Measurements from ENCODE around the gene FGF3. TPM values are rescaled to one million over a fixed set of nuclear protein-coding genes. Genes with fewer than 3 reads are reported as not detected.

FGF3 gene
- total and polyA plus RNA-seq, 11 donors, result not detected

GRCh38 chr11:69804769-69805508, 14.3 kb downstream of the FGF3 start:
- Histone ChIP-seq H3K27ac (peak overlapping the region in 3 of 12 donors; percentile 19 to 33 (median 22)), H3K4me3 (no peak overlapping the region), H3K9me3 (no peaks in the 10 kb centered on the region), H3K36me3 (no peaks in the 10 kb centered on the region), H3K27me3 (peaks cover 0 to 16% (median 0%) of the 10 kb centered on the region in 9 donors), H3K4me1 (peaks cover 0 to 13% (median 0%) of the 10 kb centered on the region in 12 donors)
- intact Hi-C loops (cut with DNase I), result loop anchor here in 4 of 10 donors (5.0 kb wide), 1 partner anchor 118 kb away; no protein-coding TSS in a partner anchor
- DNase-seq (peak in 4 of 5 donors; percentile 25 to 82 (median 53)), ATAC-seq (peak; percentile 79 to 95 (median 90))
- 65 to 71% (median 69%) methylated on average over 13 to 19 of the region's 19 CpGs for WGBS, 4 donors
- TF ChIP-seq POLR2A (IDR thresholded peaks at IDR 0.05), result no peak
- TF ChIP-seq, protein P1, sequence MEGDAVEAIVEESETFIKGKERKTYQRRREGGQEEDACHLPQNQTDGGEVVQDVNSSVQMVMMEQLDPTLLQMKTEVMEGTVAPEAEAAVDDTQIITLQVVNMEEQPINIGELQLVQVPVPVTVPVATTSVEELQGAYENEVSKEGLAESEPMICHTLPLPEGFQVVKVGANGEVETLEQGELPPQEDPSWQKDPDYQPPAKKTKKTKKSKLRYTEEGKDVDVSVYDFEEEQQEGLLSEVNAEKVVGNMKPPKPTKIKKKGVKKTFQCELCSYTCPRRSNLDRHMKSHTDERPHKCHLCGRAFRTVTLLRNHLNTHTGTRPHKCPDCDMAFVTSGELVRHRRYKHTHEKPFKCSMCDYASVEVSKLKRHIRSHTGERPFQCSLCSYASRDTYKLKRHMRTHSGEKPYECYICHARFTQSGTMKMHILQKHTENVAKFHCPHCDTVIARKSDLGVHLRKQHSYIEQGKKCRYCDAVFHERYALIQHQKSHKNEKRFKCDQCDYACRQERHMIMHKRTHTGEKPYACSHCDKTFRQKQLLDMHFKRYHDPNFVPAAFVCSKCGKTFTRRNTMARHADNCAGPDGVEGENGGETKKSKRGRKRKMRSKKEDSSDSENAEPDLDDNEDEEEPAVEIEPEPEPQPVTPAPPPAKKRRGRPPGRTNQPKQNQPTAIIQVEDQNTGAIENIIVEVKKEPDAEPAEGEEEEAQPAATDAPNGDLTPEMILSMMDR (IDR thresholded peaks at IDR 0.05), result no peak

DNA sequence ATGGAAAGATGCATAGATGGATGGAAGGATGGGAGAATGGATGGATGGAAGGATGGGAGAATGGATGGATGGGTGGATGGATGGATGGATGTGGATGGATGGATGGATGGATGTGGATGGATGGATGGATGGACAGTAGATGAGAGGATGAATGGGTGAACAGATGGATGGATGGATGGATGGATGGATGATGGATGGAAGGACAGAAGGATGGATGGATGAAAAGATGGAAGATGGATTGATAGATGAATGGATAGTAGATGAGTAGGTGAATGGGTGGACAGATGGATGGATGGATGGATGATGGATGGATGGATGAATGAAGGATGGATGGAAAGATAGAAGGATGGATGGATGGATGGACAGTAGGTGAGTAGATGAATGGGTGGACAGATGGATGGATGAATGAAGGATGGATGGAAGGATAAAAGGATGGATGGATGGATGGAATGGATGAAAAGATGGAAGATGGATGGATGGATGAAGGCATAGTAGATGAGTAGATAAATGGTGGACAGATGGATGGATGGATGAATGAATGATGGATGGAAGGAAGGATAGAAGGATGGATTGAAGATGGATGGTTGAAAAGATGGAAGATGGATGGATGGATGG, 15.5 kb downstream of the FGF3 start:
- peaks cover 0 to 4% (median 0%) of the 10 kb centered on the region in 12 donors for H3K9me3 ChIP-seq
- no peak overlapping the region for H3K4me3 ChIP-seq
- H3K27me3 ChIP-seq, result peaks cover 0 to 15% (median 0%) of the 10 kb centered on the region in 9 donors
- no peaks in the 10 kb centered on the region for H3K36me3 ChIP-seq
- intact Hi-C loops (cut with DNase I), result loop anchor here in 4 of 10 donors (5.0 kb wide), 1 partner anchor 116 kb away; no protein-coding TSS in a partner anchor
- DNase-seq (no peak), ATAC-seq (no peak)
- H3K4me1 ChIP-seq, result peaks cover 0 to 13% (median 0%) of the 10 kb centered on the region in 12 donors
- no peak overlapping the region for H3K27ac ChIP-seq
- TF ChIP-seq, protein P1 (IDR thresholded peaks at IDR 0.05), result no peak
- no peak for TF ChIP-seq POLR2A (IDR thresholded peaks at IDR 0.05)

DNA sequence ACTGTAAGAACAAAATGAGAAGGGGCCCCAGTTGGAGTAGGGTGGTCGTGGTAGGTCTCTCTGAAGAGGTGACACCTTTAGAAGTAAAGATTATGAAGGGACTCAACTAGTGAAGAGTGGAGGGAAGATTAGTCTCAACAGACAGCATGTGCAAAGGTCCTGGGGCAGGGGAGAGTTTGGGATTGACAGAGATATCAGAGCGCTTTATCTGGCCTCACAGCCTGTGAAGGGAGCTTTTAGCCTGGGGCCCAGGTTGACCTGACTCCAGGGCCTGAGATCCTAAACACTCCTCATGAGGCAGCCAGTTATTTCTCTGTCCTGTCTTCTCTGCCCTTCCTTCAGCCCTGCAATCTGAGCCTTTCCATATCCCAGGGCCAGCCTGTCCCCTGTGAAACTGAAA, 16.2 kb downstream of the FGF3 start:
- no peaks in the 10 kb centered on the region for H3K36me3 ChIP-seq
- intact Hi-C loops (cut with DNase I), result loop anchor here in 4 of 10 donors (5.0 kb wide), 1 partner anchor 116 kb away; no protein-coding TSS in a partner anchor
- TF ChIP-seq POLR2A (IDR thresholded peaks at IDR 0.05), result no peak
- TF ChIP-seq, protein P1 (IDR thresholded peaks at IDR 0.05), result no peak
- peaks cover 0 to 8% (median 0%) of the 10 kb centered on the region in 9 donors for H3K27me3 ChIP-seq
- DNase-seq (no peak), ATAC-seq (no peak)
- H3K27ac ChIP-seq, result no peak overlapping the region
- peaks cover 0 to 13% (median 0%) of the 10 kb centered on the region in 12 donors for H3K4me1 ChIP-seq
- peaks cover 0 to 4% (median 0%) of the 10 kb centered on the region in 12 donors for H3K9me3 ChIP-seq
- no peak overlapping the region for H3K4me3 ChIP-seq
- 81 to 88% (median 83%) methylated on average over 2 of the region's 2 CpGs for whole genome bisulfite sequencing, 4 donors

- no peak overlapping the region for H3K4me3 ChIP-seq
- intact Hi-C loops (cut with DNase I), result loop anchor here in 4 of 10 donors (5.0 kb wide), 1 partner anchor 115 kb away; no protein-coding TSS in a partner anchor
- H3K4me1 ChIP-seq, result peaks cover 0 to 13% (median 0%) of the 10 kb centered on the region in 12 donors
- H3K36me3 ChIP-seq, result no peaks in the 10 kb centered on the region
- peaks cover 0 to 4% (median 0%) of the 10 kb centered on the region in 9 donors for H3K27me3 ChIP-seq
- TF ChIP-seq, protein P1 (IDR thresholded peaks at IDR 0.05), result no peak
- no peak for TF ChIP-seq POLR2A (IDR thresholded peaks at IDR 0.05)
- H3K27ac ChIP-seq, result no peak overlapping the region
- H3K9me3 ChIP-seq, result peaks cover 0 to 4% (median 0%) of the 10 kb centered on the region in 12 donors
- DNase-seq (no peak), ATAC-seq (no peak)
- 71 to 83% (median 74%) methylated on average over 1 of the region's 1 CpG for WGBS, 4 donors
Observed at GRCh38 chr11:69802590-69802989, 16.6 kb downstream of the FGF3 start.
